HFFc6 (cell line): ENCODE measurements around the gene USP4. TPM values are rescaled to one million over a fixed set of nuclear protein-coding genes. Genes with fewer than 3 reads are reported as not detected.
"Not testable (repeated sequence)": the region's sequence is repeated elsewhere in the genome, so short reads cannot be mapped to it uniquely, and the experiment has no call there.

Source experiments
- DNase-seq: peaks from one replicate; pipeline ENCODE4 v3.0.0-alpha.2; 2018
- H3K27ac Mint-ChIP-seq: 2 replicates; pipeline ENCODE4 v1.8.0; 2020; ENCODE audit warnings: mild to moderate bottlenecking, mixed read lengths
- H3K27me3 Mint-ChIP-seq: 2 replicates; pipeline ENCODE4 v1.8.0; 2021; ENCODE audit warnings: mild to moderate bottlenecking, moderate library complexity, mixed read lengths; ENCODE audit not compliant: insufficient read depth
- H3K36me3 Mint-ChIP-seq: 2 replicates; pipeline ENCODE4 v1.8.0; 2021; ENCODE audit warnings: low read depth, mixed read lengths
- H3K4me1 Mint-ChIP-seq: 2 replicates; pipeline ENCODE4 v1.8.0; 2020; ENCODE audit warnings: low read depth, mixed read lengths
- H3K4me3 Mint-ChIP-seq: 2 replicates; pipeline ENCODE4 v1.8.0; 2020; ENCODE audit warnings: mild to moderate bottlenecking, moderate library complexity, mixed read lengths
- H3K9me3 Mint-ChIP-seq: 2 replicates; pipeline ENCODE4 v1.8.0; 2020; ENCODE audit warnings: mild to moderate bottlenecking, mixed read lengths
- microRNA-seq: library from miRNA; unstranded; fragments of <30 nt; microRNA quantifications from one replicate; pipeline ENCODE4, GENCODE V29; 2019
- total RNA-seq, 6 experiments: library from RNA; stranded (reverse); fragmentation: NEBNext Ultra II Directional; extraction: Animal tissue kit (Norgen Biotek cat#: 25700); gene quantifications; 2 replicates in 1 of 6; 3 replicates in 5 of 6; pipeline ENCODE4 v1.2.3, GENCODE V29; 2021
- TF ChIP-seq, protein P1 (sequence below): fragments of 200-600 bp; sonication (generic); IDR thresholded peaks from 2 replicates; pipeline ENCODE4 v1.5.0; 2021; ENCODE audit warnings: antibody characterized with exemption, mild to moderate bottlenecking

Gene USP4
- total RNA-seq, 6 experiments from 2014 or later = 41.4 to 48.3 (median 44.8) TPM

DNA sequence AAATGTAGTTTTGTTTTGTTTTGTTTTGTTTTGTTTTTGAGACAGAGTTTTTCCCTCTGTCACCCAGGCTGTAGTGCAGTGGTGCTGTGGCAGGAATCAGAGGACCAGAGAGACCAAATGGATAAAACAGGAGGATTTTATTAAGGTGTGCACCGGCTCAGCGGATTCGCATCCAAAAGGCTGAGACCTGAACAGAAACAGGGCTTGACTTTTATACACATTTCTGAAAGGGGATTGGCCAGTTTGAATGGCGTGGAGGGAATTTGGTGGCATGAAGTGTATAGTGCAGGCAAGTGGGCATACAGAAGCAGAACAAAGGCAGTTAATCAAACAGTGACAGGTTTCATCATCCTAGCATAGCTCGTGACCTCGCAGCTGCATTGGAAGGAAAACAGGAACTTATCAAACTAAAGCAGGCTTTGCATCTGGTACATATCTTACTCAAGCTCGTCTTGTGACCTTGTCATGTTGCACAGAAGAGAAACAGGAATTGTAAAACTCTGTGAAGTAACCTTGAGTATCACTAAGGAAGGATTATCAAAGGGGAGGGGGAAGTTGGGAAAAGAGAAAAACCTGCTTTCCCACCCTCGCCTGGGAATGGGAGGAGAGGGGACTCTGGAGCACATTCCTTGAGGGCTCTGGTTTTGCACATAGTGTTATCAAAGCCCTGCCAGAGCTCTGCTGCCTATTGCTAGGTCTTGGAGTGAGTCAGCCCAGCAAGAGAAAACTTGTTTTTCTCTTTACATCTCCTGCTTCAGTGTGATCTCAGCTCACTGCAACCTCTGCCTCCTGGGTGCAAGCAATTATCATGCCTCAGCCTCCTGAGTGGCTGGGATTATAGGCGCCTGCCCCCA is 101.4 kb downstream of the USP4 start:
- H3K4me3 Mint-ChIP-seq = no peak overlapping the region
- H3K36me3 Mint-ChIP-seq = 0 out of 2 replicates have a peak, but pooled peaks cover 3% of the 10 kb centered on the region
- TF ChIP-seq, protein P1, sequence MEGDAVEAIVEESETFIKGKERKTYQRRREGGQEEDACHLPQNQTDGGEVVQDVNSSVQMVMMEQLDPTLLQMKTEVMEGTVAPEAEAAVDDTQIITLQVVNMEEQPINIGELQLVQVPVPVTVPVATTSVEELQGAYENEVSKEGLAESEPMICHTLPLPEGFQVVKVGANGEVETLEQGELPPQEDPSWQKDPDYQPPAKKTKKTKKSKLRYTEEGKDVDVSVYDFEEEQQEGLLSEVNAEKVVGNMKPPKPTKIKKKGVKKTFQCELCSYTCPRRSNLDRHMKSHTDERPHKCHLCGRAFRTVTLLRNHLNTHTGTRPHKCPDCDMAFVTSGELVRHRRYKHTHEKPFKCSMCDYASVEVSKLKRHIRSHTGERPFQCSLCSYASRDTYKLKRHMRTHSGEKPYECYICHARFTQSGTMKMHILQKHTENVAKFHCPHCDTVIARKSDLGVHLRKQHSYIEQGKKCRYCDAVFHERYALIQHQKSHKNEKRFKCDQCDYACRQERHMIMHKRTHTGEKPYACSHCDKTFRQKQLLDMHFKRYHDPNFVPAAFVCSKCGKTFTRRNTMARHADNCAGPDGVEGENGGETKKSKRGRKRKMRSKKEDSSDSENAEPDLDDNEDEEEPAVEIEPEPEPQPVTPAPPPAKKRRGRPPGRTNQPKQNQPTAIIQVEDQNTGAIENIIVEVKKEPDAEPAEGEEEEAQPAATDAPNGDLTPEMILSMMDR = no peak
- H3K27me3 Mint-ChIP-seq = peaks cover 4% of the 10 kb centered on the region
- H3K9me3 Mint-ChIP-seq = peaks cover 18% of the 10 kb centered on the region
- no peak for DNase-seq
- H3K27ac Mint-ChIP-seq = no peak overlapping the region
- H3K4me1 Mint-ChIP-seq = no peaks in the 10 kb centered on the region

DNA sequence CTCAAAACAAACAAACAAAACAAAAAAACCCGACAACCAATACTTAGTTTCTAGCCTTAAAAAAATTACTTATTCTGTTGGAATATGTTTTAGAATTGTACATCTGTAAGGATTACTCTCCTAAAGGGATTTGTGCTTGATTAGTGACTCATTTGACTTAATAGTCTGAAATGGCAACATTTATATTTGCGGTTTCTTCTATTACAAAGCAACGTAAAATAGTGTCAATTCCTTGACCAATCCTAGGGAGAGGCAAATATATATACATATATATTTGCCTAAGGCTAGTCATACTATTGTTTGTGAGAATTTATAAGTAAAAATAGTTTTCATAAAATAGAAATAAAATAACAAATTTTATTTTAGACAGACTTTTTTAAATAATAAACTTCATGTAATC is 102.5 kb downstream of the USP4 start:
- H3K9me3 Mint-ChIP-seq = peaks cover 30% of the 10 kb centered on the region
- TF ChIP-seq, protein P1 = no peak

DNA sequence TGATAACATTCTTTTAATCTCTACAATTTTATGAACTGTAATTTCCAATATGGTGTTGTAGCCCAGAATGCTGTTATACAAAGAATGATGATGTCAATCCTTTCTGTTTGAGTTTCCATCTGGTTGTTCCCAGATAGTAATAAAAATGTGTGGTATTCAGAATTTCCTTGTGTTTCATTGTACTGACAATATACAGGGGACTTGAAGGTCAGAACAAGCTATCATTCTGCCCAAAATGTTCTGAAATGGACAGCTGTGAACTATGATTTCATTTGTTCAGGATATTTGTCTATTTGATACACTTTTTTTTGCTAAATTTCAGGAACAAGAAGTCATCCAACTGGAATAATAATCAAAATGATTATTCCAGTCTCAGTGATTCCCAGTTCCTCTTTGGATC is 103.6 kb downstream of the USP4 start:
- Mint-ChIP-seq H3K4me3 (no peak overlapping the region), H3K4me1 (no peaks in the 10 kb centered on the region), H3K27me3 (peaks cover 3% of the 10 kb centered on the region), H3K27ac (no peak overlapping the region), H3K9me3 (peaks cover 36% of the 10 kb centered on the region), H3K36me3 (peaks cover 8% of the 10 kb centered on the region)
- TF ChIP-seq, protein P1 = no peak
- no peak for DNase-seq

More for the DNA sequence above, 102.5 kb downstream of the USP4 start:
- H3K4me1 Mint-ChIP-seq = no peaks in the 10 kb centered on the region
- H3K4me3 Mint-ChIP-seq = no peak overlapping the region
- no peak for DNase-seq
- H3K36me3 Mint-ChIP-seq = peaks cover 8% of the 10 kb centered on the region
- no peak overlapping the region for H3K27ac Mint-ChIP-seq
- peaks cover 4% of the 10 kb centered on the region for H3K27me3 Mint-ChIP-seq

DNA sequence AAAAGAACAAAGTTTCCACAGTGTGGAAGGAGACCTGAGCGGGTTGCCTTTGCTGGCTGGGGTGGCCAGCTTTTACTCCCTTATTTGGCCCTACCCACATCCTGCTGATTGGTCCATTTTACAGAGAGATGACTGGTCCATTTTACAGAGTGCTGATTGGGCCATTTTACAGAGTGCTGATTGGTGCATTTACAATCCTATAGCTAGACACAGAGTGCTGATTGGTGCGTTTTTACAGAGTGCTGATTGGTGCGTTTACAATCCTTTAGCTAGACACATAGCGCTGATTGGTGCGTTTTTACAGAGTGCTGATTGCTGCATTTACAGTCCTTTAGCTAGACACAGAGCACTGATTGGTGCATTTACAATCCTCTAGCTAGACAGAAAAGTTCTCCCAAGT is 111.0 kb downstream of the USP4 start:
- not testable (repeated sequence) for H3K27ac Mint-ChIP-seq, H3K4me1 Mint-ChIP-seq, H3K4me3 Mint-ChIP-seq, DNase-seq
- H3K9me3 Mint-ChIP-seq = peaks cover 60% of the 10 kb centered on the region
- peaks cover 10% of the 10 kb centered on the region for H3K27me3 Mint-ChIP-seq
- H3K36me3 Mint-ChIP-seq = peaks cover 23% of the 10 kb centered on the region

Small RNAs within 50 kb of the gene (microRNA-seq; reads per million reads assigned to microRNA genes)
- not detected for gene MIR4271

Other genes starting within 250 kb of the USP4 start
- gene QRICH1, start 246.0 kb downstream of the USP4 start, total RNA-seq = 100 to 1,000 TPM in 2 of 6 experiments, 10 to 100 TPM in 4; 88.7 to 106 (median 94.6) TPM
- gene QARS1, start 235.3 kb downstream of the USP4 start, total RNA-seq = 100 to 1,000 TPM; 183 to 263 (median 237) TPM
- 10 to 100 TPM; 35.2 to 49.2 (median 42.6) TPM for gene USP19, start 219.2 kb downstream of the USP4 start, total RNA-seq
- 100 to 1,000 TPM; 432 to 518 (median 449) TPM for gene LAMB2, start 207.0 kb downstream of the USP4 start, total RNA-seq
- gene CCDC71, start 173.7 kb downstream of the USP4 start, total RNA-seq = 10 to 100 TPM; 20.0 to 23.7 (median 21.9) TPM
- 10 to 100 TPM; 16.7 to 22.0 (median 19.6) TPM for gene KLHDC8B, start 168.5 kb downstream of the USP4 start, total RNA-seq
- gene C3orf62, start 62.8 kb downstream of the USP4 start, total RNA-seq = 1 to 10 TPM; 2.4 to 3.5 (median 2.9) TPM
- 100 to 1,000 TPM; 359 to 607 (median 548) TPM for gene GPX1, start 18.3 kb upstream of the USP4 start, total RNA-seq
- gene RHOA, start 71.9 kb upstream of the USP4 start, total RNA-seq = 100 to 1,000 TPM; 703 to 739 (median 716) TPM
- gene TCTA, start 72.4 kb upstream of the USP4 start, total RNA-seq = 10 to 100 TPM; 45.5 to 58.7 (median 49.9) TPM
- 1 to 10 TPM in 5 of 6 experiments, under 1 TPM in 1; 0.78 to 3.2 (median 1.2) TPM for gene AMT, start 82.4 kb upstream of the USP4 start, total RNA-seq
- gene NICN1, start 89.3 kb upstream of the USP4 start, total RNA-seq = 10 to 100 TPM; 10.3 to 15.8 (median 13.2) TPM
- 100 to 1,000 TPM; 101 to 121 (median 106) TPM for gene DAG1, start 130.2 kb upstream of the USP4 start, total RNA-seq
- under 1 TPM; 0.02 to 0.14 (median 0.06) TPM for gene BSN, start 214.4 kb upstream of the USP4 start, total RNA-seq